Thoracic aorta (tissue), 2 donors: ENCODE results near the gene CHKA. TPM values are rescaled to one million over a fixed set of nuclear protein-coding genes. Genes with fewer than 3 reads are reported as not detected.

Source experiments
- ATAC-seq: fragments of 150-250 bp; one replicate; pipeline ENCODE4 v1.8.0; 2017; ENCODE audit warnings: low read depth; ENCODE audit not compliant: insufficient number of reproducible peaks, low FRiP score
- DNase-seq: peaks from one replicate; pipeline ENCODE4 v3.0.0-alpha.2; 2020; ENCODE audit warnings: low spot score
- H3K27ac ChIP-seq, 2 donors: fragments of 200-600 bp; sonication (generic); 1 replicate in 1 of 2; 2 replicates in 1 of 2; pipeline ENCODE4 v1.5.1; 2016; ENCODE audit warnings: mild to moderate bottlenecking in 2 of 2, moderate library complexity in 2 of 2
- H3K27me3 ChIP-seq: fragments of 200-600 bp; sonication (generic); replicated peaks from 2 replicates; pipeline ENCODE4 v1.6.0; 2016; ENCODE audit warnings: mild to moderate bottlenecking; ENCODE audit not compliant: insufficient read depth
- H3K36me3 ChIP-seq: fragments of 200-600 bp; sonication (generic); one replicate; pipeline ENCODE4 v1.5.1; 2016
- H3K4me1 ChIP-seq, 2 donors: fragments of 200-600 bp; sonication (generic); 1 replicate in 1 of 2; 2 replicates in 1 of 2; pipeline versions ENCODE4 v1.5.1 to v1.6.0; 2016; ENCODE audit warnings: low read depth in 2 of 2, mild to moderate bottlenecking in 1 of 2; ENCODE audit not compliant: control insufficient read depth in 1 of 2
- H3K4me3 ChIP-seq: fragments of 200-600 bp; sonication (generic); 2 replicates; pipeline ENCODE4 v1.5.1; 2016; ENCODE audit warnings: mild to moderate bottlenecking
- H3K9me3 ChIP-seq: fragments of 200-600 bp; sonication (generic); 2 replicates; pipeline ENCODE4 v1.5.1; 2016
- total RNA-seq, 2 donors: library from RNA; depleted of rRNA; stranded (reverse); fragments of >200 nt; gene quantifications; one replicate each; pipeline versions ENCODE4 v1.1.0 to v1.2.3, GENCODE V29; 2016
- TF ChIP-seq, protein P1 (sequence below): fragments of 200-600 bp; sonication (generic); IDR thresholded peaks from one replicate; pipeline ENCODE4 v1.5.1; 2019; ENCODE audit warnings: antibody characterized with exemption

Gene CHKA
- total RNA-seq, 2 donors from 2014 or later = 12.5 to 22.2 TPM

DNA sequence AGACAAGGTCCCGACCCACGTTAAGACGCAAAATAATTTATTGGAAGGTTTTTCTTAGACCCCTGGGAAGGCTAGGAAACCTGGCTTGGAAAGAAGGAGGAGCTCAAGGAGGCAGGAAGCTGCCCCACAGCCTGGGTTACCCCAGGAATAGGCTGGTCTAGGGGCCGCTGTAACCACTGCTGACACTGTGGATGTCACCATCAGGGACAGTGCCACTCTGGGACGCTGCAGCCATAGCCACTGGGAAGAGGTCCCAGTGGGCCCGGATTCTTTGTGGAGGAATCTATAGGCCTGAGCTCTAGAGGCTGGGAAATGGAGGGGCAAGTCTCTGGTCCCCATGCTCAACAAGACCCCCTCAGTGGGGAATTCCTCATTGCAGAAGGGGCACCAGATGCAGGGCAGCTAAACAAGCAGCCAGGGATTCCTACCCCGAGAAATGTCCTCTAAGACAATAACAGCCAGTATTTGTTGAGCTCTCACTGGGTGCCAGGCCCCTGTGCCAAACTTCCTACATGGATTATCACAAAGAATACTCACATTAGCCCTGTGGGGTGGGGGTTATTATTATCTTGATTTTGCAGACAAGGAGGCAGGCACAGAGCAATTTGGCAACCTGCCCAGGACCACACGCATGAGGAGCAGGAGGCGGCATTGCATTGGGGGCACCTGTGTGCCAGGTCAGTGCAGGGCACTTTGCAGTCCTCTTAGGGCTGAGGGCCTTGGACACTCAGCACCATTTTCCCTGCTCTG is 19.5 kb upstream of the CHKA start:
- TF ChIP-seq, protein P1, sequence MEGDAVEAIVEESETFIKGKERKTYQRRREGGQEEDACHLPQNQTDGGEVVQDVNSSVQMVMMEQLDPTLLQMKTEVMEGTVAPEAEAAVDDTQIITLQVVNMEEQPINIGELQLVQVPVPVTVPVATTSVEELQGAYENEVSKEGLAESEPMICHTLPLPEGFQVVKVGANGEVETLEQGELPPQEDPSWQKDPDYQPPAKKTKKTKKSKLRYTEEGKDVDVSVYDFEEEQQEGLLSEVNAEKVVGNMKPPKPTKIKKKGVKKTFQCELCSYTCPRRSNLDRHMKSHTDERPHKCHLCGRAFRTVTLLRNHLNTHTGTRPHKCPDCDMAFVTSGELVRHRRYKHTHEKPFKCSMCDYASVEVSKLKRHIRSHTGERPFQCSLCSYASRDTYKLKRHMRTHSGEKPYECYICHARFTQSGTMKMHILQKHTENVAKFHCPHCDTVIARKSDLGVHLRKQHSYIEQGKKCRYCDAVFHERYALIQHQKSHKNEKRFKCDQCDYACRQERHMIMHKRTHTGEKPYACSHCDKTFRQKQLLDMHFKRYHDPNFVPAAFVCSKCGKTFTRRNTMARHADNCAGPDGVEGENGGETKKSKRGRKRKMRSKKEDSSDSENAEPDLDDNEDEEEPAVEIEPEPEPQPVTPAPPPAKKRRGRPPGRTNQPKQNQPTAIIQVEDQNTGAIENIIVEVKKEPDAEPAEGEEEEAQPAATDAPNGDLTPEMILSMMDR = no peak
- H3K4me3 ChIP-seq = no peak overlapping the region
- DNase-seq (no peak), ATAC-seq (no peak)
- no peaks in the 10 kb centered on the region for H3K27me3 ChIP-seq
- H3K27ac ChIP-seq = no peak overlapping the region
- H3K9me3 ChIP-seq = no peaks in the 10 kb centered on the region
- no peaks in the 10 kb centered on the region for H3K4me1 ChIP-seq
- no peaks in the 10 kb centered on the region for H3K36me3 ChIP-seq

DNA sequence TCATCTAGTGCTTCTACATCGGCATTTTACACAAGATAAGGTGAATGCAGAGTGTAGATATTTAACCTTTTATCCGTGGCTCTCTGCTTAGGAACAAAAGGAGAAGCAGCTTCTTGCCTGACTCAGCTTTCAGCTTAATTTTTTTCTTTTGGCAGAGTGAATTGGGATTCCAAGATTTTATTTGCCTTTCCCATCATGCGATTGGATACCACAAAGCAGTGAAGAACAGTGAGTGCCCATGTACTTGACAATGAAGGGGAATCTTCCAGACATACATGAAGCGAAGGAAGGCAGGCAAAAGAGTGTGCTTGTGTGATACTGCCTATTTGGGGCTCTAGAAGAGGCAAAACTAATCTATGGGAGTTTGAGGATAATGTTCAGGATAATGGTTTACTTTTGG is 17.0 kb upstream of the CHKA start:
- ATAC-seq (no peak), DNase-seq (no peak)
- H3K36me3 ChIP-seq = no peaks in the 10 kb centered on the region
- no peaks in the 10 kb centered on the region for H3K9me3 ChIP-seq
- no peak overlapping the region for H3K27ac ChIP-seq
- TF ChIP-seq, protein P1 = no peak
- H3K4me3 ChIP-seq = no peak overlapping the region
- H3K27me3 ChIP-seq = no peaks in the 10 kb centered on the region
- H3K4me1 ChIP-seq = no peaks in the 10 kb centered on the region

DNA sequence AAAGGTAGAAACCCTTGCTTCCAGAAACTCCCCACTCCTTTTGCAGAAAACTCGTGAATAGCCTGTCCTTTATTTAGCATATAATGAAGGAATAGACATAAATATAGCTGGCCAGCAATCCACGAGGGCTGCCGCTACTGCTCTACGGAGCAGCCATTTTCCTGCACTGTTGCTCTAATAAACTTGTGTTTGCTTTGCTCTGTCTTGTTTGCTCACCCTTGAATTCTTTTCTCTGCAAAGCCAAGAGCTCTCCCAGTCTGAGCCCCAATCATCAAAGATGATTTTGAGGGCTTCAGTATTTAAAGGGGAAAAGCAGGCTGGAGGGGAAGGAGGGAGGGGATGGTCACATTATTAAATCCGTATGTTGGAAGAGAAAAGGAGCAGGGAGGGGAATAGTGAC is 16.6 kb upstream of the CHKA start:
- Histone ChIP-seq H3K27ac (no peak overlapping the region), H3K27me3 (no peaks in the 10 kb centered on the region), H3K36me3 (no peaks in the 10 kb centered on the region), H3K9me3 (no peaks in the 10 kb centered on the region), H3K4me3 (no peak overlapping the region), H3K4me1 (no peaks in the 10 kb centered on the region)
- ATAC-seq (no peak), DNase-seq (no peak)
- TF ChIP-seq, protein P1 = no peak

DNA sequence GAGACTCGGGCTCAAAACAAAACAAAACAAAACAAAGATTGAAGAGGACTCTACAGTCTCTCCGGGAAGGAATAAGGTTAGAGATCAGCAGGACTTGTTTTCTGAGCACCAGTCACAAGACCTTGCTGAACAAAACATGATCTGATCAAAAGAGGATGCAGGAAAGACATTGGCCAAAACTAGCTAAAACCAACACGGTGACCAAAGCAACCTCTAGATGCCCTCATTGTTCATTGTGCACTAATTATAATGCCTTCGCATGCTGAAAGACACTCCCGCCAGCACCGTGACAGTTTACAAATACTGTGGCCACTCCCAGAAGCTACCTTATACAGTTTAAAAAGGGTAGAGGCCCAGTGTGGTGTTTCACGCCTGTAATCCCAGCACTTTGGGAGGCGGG is 15.7 kb upstream of the CHKA start:
- H3K27me3 ChIP-seq = no peaks in the 10 kb centered on the region
- no peak overlapping the region for H3K4me3 ChIP-seq
- no peaks in the 10 kb centered on the region for H3K4me1 ChIP-seq
- no peak for DNase-seq
- no peak for ATAC-seq
- no peaks in the 10 kb centered on the region for H3K9me3 ChIP-seq
- no peaks in the 10 kb centered on the region for H3K36me3 ChIP-seq
- TF ChIP-seq, protein P1 = no peak
- H3K27ac ChIP-seq = no peak overlapping the region

DNA sequence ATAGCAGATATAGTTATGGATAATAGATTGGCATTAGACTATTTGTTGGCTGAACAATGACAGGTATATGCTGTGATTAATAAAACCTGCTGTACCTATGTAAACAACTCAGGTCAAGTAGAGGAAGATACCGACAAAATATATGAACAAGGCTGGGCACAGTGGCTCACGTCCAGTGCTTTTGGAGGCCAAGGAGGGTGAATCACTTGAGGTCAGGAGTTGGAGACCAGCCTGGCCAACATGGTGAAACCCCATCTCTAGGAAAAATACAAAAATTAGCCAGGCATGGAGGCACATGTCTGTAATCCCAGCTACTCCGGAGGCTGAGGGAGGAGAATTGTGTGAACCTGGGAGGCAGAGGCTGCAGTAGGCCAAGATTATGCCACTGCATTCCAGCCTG is 14.0 kb upstream of the CHKA start:
- DNase-seq (no peak), ATAC-seq (no peak)
- no peak overlapping the region for H3K4me3 ChIP-seq
- no peak overlapping the region for H3K27ac ChIP-seq
- no peaks in the 10 kb centered on the region for H3K9me3 ChIP-seq
- no peaks in the 10 kb centered on the region for H3K36me3 ChIP-seq
- TF ChIP-seq, protein P1 = no peak
- H3K27me3 ChIP-seq = no peaks in the 10 kb centered on the region
- no peaks in the 10 kb centered on the region for H3K4me1 ChIP-seq
